SK-N-SH (cell line): ENCODE data around the gene PRICKLE1.
A peak's percentile ranks its signal among the peaks of the same experiment; 100 is the strongest.

Source experiments
- EP300 ChIP-seq, 2 experiments: IDR thresholded peaks; 2 replicates each; pipeline versions ENCODE4 v1.4.0 to v1.6.1; 2012; ENCODE audit warnings: borderline replicate concordance in 1 of 2, low read depth in 1 of 2, low read length in 1 of 2
- GATA2 ChIP-seq: sonication (generic); formaldehyde crosslinking; IDR thresholded peaks from 2 replicates; pipeline ENCODE4 v1.5.0; 2020; ENCODE audit warnings: mild to moderate bottlenecking, missing genetic modification reagents
- MXI1 ChIP-seq: IDR thresholded peaks from 2 replicates; pipeline ENCODE4 v1.6.1; 2012; ENCODE audit warnings: mild to moderate bottlenecking, low read depth, low read length, improper control_type of control experiment
- NFIC ChIP-seq: IDR thresholded peaks from 2 replicates; pipeline ENCODE4 v1.4.0; 2012; ENCODE audit warnings: borderline replicate concordance
- POLR2AphosphoS5 ChIP-seq: IDR thresholded peaks from 2 replicates; pipeline ENCODE4 v1.6.1; 2012; ENCODE audit warnings: low read depth, low read length
- SIN3A ChIP-seq: IDR thresholded peaks from 2 replicates; pipeline ENCODE4 v1.6.1; 2012; ENCODE audit warnings: low read depth, mild to moderate bottlenecking, low read length, moderate library complexity, borderline replicate concordance
- YY1 ChIP-seq: IDR thresholded peaks from 2 replicates; pipeline ENCODE4 v1.4.0; 2012; ENCODE audit warnings: low read depth, mild to moderate bottlenecking
- TF ChIP-seq, protein P1 (sequence below): fragments of 200-600 bp; sonication (generic); IDR thresholded peaks from 2 replicates; pipeline ENCODE4 v1.6.1; 2017; ENCODE audit warnings: antibody characterized with exemption, mild to moderate bottlenecking, moderate library complexity
- TF ChIP-seq, protein P2 (sequence below): IDR thresholded peaks from 2 replicates; pipeline ENCODE4 v1.4.0; 2012; ENCODE audit warnings: low read depth

DNA sequence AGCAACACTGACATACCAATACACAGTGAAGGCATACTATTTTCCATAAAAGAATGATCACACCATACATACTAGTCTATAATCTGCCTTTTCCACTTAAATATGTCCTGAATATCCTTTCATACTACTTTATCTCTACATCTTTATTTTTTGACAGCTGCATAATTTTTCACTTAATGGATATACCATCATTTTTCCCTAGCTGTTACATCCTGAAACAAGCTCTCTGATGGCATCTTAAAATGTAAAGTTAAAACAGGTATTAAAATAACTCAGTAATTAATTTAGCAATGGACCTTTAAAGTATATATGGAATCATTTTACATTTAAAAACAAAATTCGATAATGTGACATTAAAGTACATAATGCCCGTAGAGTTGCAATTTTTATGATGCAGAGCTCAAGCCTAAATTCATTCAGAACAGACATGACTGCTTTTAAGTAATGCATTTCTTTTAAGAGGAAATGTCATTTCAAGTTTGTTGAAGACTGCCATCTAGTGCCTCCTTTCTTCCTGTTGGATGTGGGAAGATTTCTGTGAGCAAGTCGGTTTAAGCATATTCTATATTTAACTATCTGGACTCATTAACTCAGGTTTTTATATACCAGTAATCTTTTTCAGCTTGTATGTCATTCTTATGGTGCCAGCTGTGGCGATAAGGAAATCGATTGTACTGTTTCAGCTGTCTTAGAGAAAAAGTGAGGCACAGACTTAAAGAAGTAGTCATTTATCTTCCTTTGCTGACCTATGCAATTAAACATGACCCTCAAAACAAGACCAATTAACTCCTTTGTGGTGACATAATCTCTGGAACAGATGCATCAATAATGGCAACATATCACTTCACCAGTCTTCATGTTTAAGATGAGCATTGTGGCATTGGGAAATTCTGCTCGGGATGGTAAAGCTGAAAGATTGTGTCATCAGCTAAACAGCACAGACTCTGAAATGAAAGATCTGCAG lies 20.3 kb downstream of the PRICKLE1 start:
- TF ChIP-seq, protein P1, sequence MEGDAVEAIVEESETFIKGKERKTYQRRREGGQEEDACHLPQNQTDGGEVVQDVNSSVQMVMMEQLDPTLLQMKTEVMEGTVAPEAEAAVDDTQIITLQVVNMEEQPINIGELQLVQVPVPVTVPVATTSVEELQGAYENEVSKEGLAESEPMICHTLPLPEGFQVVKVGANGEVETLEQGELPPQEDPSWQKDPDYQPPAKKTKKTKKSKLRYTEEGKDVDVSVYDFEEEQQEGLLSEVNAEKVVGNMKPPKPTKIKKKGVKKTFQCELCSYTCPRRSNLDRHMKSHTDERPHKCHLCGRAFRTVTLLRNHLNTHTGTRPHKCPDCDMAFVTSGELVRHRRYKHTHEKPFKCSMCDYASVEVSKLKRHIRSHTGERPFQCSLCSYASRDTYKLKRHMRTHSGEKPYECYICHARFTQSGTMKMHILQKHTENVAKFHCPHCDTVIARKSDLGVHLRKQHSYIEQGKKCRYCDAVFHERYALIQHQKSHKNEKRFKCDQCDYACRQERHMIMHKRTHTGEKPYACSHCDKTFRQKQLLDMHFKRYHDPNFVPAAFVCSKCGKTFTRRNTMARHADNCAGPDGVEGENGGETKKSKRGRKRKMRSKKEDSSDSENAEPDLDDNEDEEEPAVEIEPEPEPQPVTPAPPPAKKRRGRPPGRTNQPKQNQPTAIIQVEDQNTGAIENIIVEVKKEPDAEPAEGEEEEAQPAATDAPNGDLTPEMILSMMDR, result peak; percentile 68
- TF ChIP-seq POLR2AphosphoS5, result no peak
- TF ChIP-seq EP300 (IDR thresholded peaks at IDR 0.05; ENCODE audit: borderline replicate concordance in 1 of 2, low read depth in 1 of 2, low read length in 1 of 2), result no peak
- TF ChIP-seq MXI1, result no peak
- TF ChIP-seq YY1, result no peak
- no peak for TF ChIP-seq GATA2 (CRISPR knock-in tag)
- no peak for TF ChIP-seq SIN3A
- TF ChIP-seq NFIC, result no peak
- TF ChIP-seq, protein P2, sequence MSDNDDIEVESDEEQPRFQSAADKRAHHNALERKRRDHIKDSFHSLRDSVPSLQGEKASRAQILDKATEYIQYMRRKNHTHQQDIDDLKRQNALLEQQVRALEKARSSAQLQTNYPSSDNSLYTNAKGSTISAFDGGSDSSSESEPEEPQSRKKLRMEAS, result no peak
